ENCODE data around the gene TBX4. TPM values are rescaled to one million over a fixed set of nuclear protein-coding genes. Genes with fewer than 3 reads are reported as not detected.

TBX4 gene
- total and polyA plus RNA-seq, 2 of the 13 experiments (the other 11 are each of a cell fraction or from before 2014, with no cell fraction given), result 0.11 to 1.1 TPM

DNA sequence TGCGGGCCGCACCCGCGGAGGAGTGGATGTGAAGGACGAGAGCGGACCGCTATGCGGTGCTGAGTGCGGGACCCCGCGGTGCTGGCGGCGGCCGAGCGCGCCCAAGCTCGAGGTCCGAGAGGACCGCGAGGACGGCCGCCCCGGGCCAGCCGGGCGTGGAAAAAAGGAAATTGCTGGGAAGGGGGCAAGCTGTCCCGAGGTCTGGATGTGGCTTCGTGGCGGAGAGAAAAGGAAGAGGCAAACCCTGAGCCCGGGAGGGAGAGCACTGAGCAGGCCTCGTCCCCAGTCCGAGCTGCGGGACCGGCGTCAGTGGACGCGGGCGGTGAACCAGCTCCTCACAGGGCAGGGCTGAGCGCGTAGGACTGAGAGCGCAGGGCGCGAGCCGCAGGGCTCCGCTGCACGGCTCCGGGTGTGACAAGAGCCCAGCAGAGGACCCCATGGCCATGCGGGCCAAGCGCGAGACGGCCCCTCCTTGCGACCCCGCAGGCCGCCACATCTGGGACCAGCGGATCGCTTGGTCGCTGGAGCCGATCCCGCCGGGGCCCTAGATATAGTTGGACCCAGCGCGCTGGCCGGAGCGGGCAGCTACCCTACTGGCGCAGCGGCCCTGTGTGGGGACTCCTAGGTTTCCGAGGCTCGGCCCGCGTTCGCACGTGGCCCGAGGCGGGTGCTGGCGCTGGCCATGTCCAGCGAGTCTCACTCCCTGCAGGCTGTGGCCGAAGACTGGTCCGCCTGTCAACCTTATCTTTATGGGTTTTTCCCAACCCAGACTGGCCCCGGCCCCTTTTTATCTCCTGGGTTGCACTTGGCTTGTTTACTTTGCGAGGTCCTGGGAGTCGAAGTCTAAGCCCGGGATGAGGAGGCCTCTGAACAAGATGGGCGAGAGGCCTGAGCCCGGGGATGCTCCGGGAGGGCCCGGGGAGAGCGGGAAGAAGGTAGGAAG is 2.4 kb downstream of the TBX4 start (continued):
- TF ChIP-seq ZBTB4 (CRISPR knock-in tag; IDR thresholded peaks at IDR 0.05; ENCODE audit: borderline replicate concordance) (peak; percentile 98), JUN (CRISPR knock-in tag; IDR thresholded peaks at IDR 0.05) (no peak; the same call in 1 of the 2 replicates), POLR2AphosphoS2 (IDR thresholded peaks at IDR 0.05; ENCODE audit: low read depth, low read length) (no peak), TBX2 (CRISPR knock-in tag; IDR thresholded peaks at IDR 0.05; ENCODE audit: borderline replicate concordance) (peak; percentile 92), ZBTB20 (CRISPR knock-in tag; IDR thresholded peaks at IDR 0.05; ENCODE audit: borderline replicate concordance, low read depth) (0 out of 2 replicates have a peak, but pooled peaks have one; percentile 17), ZFP36L2 (CRISPR knock-in tag; IDR thresholded peaks at IDR 0.05) (no peak), ZNF234 (CRISPR knock-in tag; conservative IDR thresholded peaks at IDR 0.05) (no peak), ZUFSP (CRISPR knock-in tag; IDR thresholded peaks at IDR 0.05; ENCODE audit: borderline replicate concordance) (no peak), EEA1 (CRISPR knock-in tag; IDR thresholded peaks at IDR 0.05; ENCODE audit: borderline replicate concordance) (no peak), THYN1 (CRISPR knock-in tag; IDR thresholded peaks at IDR 0.05; ENCODE audit: borderline replicate concordance, low read depth) (no peak)
- TF ChIP-seq, protein P1, sequence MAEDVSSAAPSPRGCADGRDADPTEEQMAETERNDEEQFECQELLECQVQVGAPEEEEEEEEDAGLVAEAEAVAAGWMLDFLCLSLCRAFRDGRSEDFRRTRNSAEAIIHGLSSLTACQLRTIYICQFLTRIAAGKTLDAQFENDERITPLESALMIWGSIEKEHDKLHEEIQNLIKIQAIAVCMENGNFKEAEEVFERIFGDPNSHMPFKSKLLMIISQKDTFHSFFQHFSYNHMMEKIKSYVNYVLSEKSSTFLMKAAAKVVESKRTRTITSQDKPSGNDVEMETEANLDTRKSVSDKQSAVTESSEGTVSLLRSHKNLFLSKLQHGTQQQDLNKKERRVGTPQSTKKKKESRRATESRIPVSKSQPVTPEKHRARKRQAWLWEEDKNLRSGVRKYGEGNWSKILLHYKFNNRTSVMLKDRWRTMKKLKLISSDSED (CRISPR knock-in tag; IDR thresholded peaks at IDR 0.05), result no peak
- TF ChIP-seq, protein P2, sequence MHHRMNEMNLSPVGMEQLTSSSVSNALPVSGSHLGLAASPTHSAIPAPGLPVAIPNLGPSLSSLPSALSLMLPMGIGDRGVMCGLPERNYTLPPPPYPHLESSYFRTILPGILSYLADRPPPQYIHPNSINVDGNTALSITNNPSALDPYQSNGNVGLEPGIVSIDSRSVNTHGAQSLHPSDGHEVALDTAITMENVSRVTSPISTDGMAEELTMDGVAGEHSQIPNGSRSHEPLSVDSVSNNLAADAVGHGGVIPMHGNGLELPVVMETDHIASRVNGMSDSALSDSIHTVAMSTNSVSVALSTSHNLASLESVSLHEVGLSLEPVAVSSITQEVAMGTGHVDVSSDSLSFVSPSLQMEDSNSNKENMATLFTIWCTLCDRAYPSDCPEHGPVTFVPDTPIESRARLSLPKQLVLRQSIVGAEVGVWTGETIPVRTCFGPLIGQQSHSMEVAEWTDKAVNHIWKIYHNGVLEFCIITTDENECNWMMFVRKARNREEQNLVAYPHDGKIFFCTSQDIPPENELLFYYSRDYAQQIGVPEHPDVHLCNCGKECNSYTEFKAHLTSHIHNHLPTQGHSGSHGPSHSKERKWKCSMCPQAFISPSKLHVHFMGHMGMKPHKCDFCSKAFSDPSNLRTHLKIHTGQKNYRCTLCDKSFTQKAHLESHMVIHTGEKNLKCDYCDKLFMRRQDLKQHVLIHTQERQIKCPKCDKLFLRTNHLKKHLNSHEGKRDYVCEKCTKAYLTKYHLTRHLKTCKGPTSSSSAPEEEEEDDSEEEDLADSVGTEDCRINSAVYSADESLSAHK (CRISPR knock-in tag; IDR thresholded peaks at IDR 0.05; ENCODE audit: borderline replicate concordance), result no peak
- TF ChIP-seq, protein P3, sequence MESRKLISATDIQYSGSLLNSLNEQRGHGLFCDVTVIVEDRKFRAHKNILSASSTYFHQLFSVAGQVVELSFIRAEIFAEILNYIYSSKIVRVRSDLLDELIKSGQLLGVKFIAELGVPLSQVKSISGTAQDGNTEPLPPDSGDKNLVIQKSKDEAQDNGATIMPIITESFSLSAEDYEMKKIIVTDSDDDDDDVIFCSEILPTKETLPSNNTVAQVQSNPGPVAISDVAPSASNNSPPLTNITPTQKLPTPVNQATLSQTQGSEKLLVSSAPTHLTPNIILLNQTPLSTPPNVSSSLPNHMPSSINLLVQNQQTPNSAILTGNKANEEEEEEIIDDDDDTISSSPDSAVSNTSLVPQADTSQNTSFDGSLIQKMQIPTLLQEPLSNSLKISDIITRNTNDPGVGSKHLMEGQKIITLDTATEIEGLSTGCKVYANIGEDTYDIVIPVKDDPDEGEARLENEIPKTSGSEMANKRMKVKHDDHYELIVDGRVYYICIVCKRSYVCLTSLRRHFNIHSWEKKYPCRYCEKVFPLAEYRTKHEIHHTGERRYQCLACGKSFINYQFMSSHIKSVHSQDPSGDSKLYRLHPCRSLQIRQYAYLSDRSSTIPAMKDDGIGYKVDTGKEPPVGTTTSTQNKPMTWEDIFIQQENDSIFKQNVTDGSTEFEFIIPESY (CRISPR knock-in tag; IDR thresholded peaks at IDR 0.05), result peak; percentile 95
- TF ChIP-seq, protein P4, sequence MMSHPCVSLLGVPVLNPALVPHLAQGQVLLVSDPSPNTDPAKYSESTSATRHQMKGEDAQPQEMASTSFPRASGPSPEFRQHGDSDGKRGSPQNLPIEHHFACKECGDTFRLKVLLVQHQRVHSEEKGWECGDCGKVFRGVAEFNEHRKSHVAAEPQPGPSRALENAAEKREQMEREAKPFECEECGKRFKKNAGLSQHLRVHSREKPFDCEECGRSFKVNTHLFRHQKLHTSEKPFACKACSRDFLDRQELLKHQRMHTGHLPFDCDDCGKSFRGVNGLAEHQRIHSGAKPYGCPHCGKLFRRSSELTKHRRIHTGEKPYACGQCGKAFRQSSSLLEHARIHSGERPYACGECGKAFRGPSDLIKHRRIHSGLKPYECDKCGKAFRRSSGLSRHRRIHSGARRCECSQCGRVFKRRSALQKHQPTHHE (CRISPR knock-in tag; IDR thresholded peaks at IDR 0.05; ENCODE audit: borderline replicate concordance), result no peak

Measured in HepG2 (cell line).